GM04504 (cell line): ENCODE measurements around the gene AKT1S1.
"Not testable (repeated sequence)": the region's sequence is repeated elsewhere in the genome, so short reads cannot be mapped to it uniquely, and the experiment has no call there.

ENCODE experiments used
- DNase-seq: peaks from one replicate; pipeline ENCODE4 v3.0.0-alpha.2; 2012; ENCODE audit warnings: low read depth

AKT1S1 gene

GRCh38 chr19:49877020-49877878, at the start of gene AKT1S1, which contains the start of gene TBC1D17:
AKT1S1 (minus strand) TSS chr19:49877355; CDS start chr19:49873295, 4,060 bp downstream.
TBC1D17 (plus strand) TSS chr19:49877702; CDS start chr19:49877724, 22 bp downstream.
- peak; percentile 100 for DNase-seq

DNA sequence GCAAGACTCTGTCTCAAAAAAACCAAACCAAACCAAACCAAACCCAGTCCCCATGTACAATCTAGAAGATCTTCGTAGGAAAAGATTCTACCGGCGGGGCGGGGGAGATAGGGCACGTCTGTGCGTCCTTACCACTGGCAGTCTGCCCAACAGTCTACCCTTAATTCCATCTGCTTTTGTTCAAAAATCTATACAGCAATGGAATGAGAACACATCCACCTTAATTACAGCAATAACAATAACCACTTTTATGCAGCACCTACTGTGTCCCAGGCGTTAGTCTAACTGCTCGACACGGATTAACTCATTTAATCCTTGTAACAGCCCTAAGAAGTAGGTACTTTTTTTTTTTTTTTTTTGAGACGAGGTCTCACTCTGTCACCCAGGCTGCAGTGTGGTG, 49.4 kb upstream of the AKT1S1 start:
- DNase-seq: no peak

DNA sequence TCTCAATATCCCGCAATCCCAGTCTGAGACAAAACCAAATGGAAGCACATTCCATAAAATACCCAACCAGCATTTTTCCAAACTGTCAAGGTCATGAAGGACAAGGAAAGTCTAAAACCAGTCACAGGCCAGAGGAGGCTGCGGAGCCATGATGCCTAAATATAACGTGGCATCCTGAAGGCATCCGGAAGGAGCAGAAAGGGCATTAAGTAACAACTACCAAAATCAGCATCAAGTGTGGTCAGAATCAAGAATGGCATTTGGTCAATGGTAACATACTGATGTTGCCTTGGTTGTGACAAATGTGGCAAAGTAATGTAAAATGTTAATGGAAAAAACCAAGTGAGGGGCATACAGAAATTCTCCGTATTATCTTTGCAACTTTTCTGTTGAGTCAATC, 48.3 kb upstream of the AKT1S1 start:
- no peak for DNase-seq

GRCh38 chr19:49924881-49925210, 47.7 kb upstream of the AKT1S1 start:
- DNase-seq: not testable (repeated sequence)

DNA sequence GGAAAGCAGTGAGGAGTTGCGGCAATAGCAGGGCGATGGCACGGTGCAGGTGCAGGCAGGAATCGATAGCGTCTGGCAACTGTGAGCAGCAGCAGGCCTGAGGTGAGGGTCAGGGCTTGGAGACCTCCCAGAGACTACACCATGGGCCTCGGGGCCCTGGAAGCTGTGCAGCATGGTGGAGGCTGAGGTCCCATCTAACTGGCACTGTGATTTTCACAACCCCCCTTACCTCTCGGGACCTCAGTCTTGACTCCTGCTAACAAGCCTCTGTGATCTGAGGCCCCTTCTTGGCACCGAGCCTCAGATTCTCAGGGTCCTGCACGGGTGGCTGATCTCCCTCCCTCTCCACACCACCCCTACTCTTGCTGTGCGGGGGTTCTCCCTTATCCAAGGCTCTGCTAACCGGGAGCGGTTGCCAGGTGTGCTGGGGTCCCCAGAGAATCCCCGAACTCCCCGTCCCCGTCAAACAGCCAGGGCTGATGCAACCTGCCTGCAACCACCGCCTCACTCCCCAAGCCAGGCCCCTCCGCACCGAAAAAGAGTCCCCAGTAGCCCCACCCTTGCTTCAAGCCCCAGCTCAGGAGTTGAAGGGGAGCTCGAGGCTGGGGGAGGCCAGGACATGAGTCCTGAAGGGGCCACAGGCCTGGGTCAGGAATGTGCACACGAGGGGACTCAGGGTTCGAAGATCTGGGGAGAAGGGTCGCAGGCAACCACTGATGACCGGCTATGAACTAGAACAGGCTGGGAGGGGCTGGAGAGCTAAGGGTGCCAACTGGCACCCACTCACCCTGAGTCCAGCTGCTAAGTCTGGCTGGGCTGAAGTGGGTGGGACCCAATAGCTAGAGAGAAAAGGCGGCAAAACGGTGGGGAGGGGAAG, 47.1 kb upstream of the AKT1S1 start:
- no peak for DNase-seq

GRCh38 chr19:49923055-49924003, 46.2 kb upstream of the AKT1S1 start:
- DNase-seq: no peak

- DNase-seq: peak; percentile 57
Measured at GRCh38 chr19:49921871-49922795, 45.0 kb upstream of the AKT1S1 start.

DNA sequence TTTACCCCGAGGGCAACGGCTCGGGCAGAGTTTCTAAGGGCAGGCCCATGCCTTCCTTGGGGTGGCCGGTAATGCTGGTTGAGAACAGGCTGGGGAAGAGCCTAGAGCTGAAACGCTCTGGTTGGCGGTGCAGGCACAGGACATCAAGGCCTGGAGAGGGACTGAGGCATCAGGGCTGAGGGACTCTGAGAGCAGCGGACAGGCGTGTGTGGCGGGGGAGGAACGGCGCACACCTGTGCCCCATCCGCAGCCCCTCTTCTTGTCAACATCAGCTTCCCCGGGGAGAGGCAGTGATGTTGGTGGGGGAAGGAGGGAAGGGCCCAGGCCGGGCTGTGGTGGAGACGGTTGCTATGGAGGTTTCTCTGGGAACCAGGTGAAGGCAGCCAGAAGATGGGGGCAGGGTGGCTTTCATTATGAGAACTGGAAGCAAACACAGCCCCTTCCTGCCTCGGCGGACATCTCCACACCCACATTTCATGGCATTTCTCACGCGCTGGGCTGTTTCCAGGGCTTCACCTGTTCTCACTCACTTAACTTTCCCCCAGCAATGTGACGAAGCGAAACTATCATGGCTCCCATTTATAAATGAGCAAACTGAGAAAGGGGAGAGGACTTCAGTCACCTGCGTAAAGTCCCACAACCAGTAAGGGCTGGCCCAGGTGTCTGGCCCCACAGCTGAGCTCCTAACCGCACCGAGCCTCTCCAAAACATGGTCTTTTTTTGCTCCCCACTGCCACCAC, 43.6 kb upstream of the AKT1S1 start:
- no peak for DNase-seq

GRCh38 chr19:49918089-49918488, 40.9 kb upstream of the AKT1S1 start:
- no peak for DNase-seq

GRCh38 chr19:49916839-49917733, 39.9 kb upstream of the AKT1S1 start:
- no peak for DNase-seq

- DNase-seq: no peak
Measured at GRCh38 chr19:49915271-49915670, 38.1 kb upstream of the AKT1S1 start.

DNA sequence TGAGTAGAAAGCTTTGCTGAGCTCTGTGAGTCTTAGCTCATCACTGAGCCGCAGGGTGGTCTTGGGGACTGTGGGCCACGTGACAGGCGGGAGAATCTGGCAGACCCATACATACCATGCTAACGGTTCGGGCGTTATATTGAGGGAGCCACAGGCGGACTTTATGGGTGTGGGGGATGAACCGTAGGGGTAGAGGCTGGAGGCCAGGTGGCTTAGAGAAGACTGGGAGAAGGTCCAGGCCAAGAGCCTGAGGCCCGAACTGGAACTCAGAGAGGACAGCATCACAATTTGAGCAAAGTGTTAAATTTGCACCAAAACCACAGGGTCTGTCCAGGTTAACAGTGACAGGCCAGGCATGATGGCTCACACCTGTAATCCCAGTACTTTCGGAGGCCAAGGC, 36.6 kb upstream of the AKT1S1 start:
- DNase-seq: no peak

- no peak for DNase-seq
Measured at GRCh38 chr19:49912965-49913685, 36.0 kb upstream of the AKT1S1 start.

GRCh38 chr19:49911381-49912145, 34.4 kb upstream of the AKT1S1 start:
- no peak for DNase-seq

GRCh38 chr19:49910179-49910578, 33.0 kb upstream of the AKT1S1 start:
- no peak for DNase-seq

GRCh38 chr19:49908480-49909420, 31.6 kb upstream of the AKT1S1 start:
- DNase-seq: no peak
